DOHH2 (cell line): Measurements from ENCODE around the gene DNAJC16.

Source experiments
- CTCF ChIP-seq: fragments of 200-600 bp; sonication (generic); IDR thresholded peaks from one replicate; pipeline ENCODE4 v1.5.1; 2014; ENCODE audit warnings: antibody characterized with exemption, mild to moderate bottlenecking, low read depth, low read length; ENCODE audit not compliant: poor library complexity, severe bottlenecking
- EZH2phosphoT487 ChIP-seq: fragments of 200-600 bp; sonication (generic); IDR thresholded peaks from 2 replicates; pipeline ENCODE4 v1.6.1; 2017; ENCODE audit warnings: borderline replicate concordance, mild to moderate bottlenecking, antibody characterized with exemption, low read length, moderate library complexity, mixed read lengths

GRCh38 chr1:15616373-15617172 lies 89.9 kb downstream of the DNAJC16 start:
- TF ChIP-seq CTCF (no peak), EZH2phosphoT487 (no peak)
